A673 (cell line): Measurements from ENCODE around the gene LEMD1. TPM values are rescaled to one million over a fixed set of nuclear protein-coding genes. Genes with fewer than 3 reads are reported as not detected.

Source experiments
- BruUV-seq: library from RNA; stranded (reverse); fragments of 400-500 nt; replicated peaks from 2 replicates; lab custom pipeline; 2021; lab: Mats Ljungman, UMichigan
- CTCF ChIA-PET: fragments of 300-600 bp; sonication (Branson Sonifier 250); formaldehyde crosslinking; loops from one replicate; lab custom pipeline; 2022; ENCODE audit warnings: antibody characterized with exemption; lab: Charles Lee
- POLR2A ChIA-PET: fragments of 300-600 bp; sonication (Branson Sonifier 250); formaldehyde crosslinking; loops from one replicate; lab custom pipeline; 2022; ENCODE audit warnings: antibody characterized with exemption; ENCODE audit not compliant: low non-redundant PET; lab: Charles Lee
- DNase-seq: peaks from one replicate; pipeline ENCODE4 v3.0.0-alpha.2; 2015; ENCODE audit warnings: low spot score
- H3K27ac ChIP-seq: fragments of 200-600 bp; sonication (generic); 2 replicates; pipeline ENCODE4 v1.5.1; 2016; ENCODE audit warnings: mixed run types, low read depth, mild to moderate bottlenecking, mixed read lengths, antibody characterized with exemption, low read length; ENCODE audit not compliant: poor library complexity, severe bottlenecking
- H3K27me3 ChIP-seq: fragments of 200-600 bp; sonication (generic); replicated peaks from 2 replicates; pipeline ENCODE4 v1.6.1; 2017; ENCODE audit warnings: mixed run types, low read depth, mild to moderate bottlenecking, mixed read lengths, antibody characterized with exemption, low read length; ENCODE audit not compliant: insufficient read depth, poor library complexity
- H3K36me3 ChIP-seq: fragments of 200-600 bp; sonication (generic); 2 replicates; pipeline ENCODE4 v1.6.1; 2016; ENCODE audit warnings: mixed run types, mild to moderate bottlenecking, mixed read lengths, antibody characterized with exemption, low read length; ENCODE audit not compliant: insufficient read depth, poor library complexity, severe bottlenecking
- H3K4me1 ChIP-seq: fragments of 200-600 bp; sonication (generic); 2 replicates; pipeline ENCODE4 v1.6.1; 2017; ENCODE audit warnings: mixed run types, mild to moderate bottlenecking, mixed read lengths, antibody characterized with exemption, low read length; ENCODE audit not compliant: insufficient read depth, poor library complexity, severe bottlenecking
- H3K4me3 ChIP-seq: fragments of 200-600 bp; sonication (generic); 2 replicates; pipeline ENCODE4 v1.5.1; 2016; ENCODE audit warnings: low read depth, mixed run types, mild to moderate bottlenecking, mixed read lengths, low read length; ENCODE audit not compliant: poor library complexity, severe bottlenecking
- H3K9me3 ChIP-seq: fragments of 200-600 bp; sonication (generic); 2 replicates; pipeline ENCODE4 v1.6.1; 2016; ENCODE audit warnings: mixed run types, low read depth, mild to moderate bottlenecking, mixed read lengths, antibody characterized with exemption, low read length; ENCODE audit not compliant: poor library complexity, severe bottlenecking
- EZH2 ChIP-seq: fragments of 200-600 bp; sonication (generic); IDR thresholded peaks from 2 replicates; pipeline ENCODE4 v1.6.1; 2017; ENCODE audit warnings: borderline replicate concordance, low read depth, mild to moderate bottlenecking, mixed read lengths, antibody characterized with exemption, low read length; ENCODE audit not compliant: poor library complexity, severe bottlenecking
- intact Hi-C: fragments of 100-400 bp; cut with micrococcal nuclease; formaldehyde crosslinking; loops from one replicate; pipeline ENCODE4 v1.10.0; 2022; ENCODE audit not compliant: unreplicated experiment
- total RNA-seq: library from RNA; stranded (reverse); gene quantifications from 2 replicates; pipeline ENCODE4 v1.2.3, GENCODE V29; 2021
- TF ChIP-seq, protein P1 (sequence below): fragments of 300-800, 200-600 bp; sonication (generic); conservative IDR thresholded peaks from 2 replicates; pipeline ENCODE4 v1.5.1; 2017; ENCODE audit warnings: low read depth, mild to moderate bottlenecking, antibody characterized with exemption, low read length, moderate library complexity, mixed read lengths

The LEMD1 gene
- total RNA-seq, 1 experiment from 2014 or later, result 1.5 TPM

DNA sequence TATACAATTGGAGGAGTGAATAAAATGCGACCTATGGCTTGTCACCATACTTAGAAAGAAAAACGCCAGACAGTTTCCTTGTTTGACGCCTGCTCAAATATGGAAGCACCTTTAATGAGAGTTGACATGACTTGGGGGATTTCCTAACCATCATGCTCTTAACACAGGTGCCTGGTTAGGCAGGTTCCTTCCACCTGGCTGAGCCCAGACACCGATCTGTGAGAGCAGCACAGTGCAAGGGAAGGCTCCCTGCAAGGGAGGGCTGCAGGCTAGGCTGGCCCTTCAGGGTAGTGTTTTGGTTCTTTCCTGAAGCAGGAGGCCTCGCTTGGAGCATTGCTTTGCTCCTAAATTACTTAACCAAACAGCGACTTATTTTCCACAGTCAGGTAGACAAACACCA lies 40.6 kb downstream of the LEMD1 start:
- POLR2A ChIA-PET, result no interaction called here
- Histone ChIP-seq H3K4me1 (peaks cover 3% of the 10 kb centered on the region), H3K36me3 (no peaks in the 10 kb centered on the region), H3K27me3 (no peaks in the 10 kb centered on the region), H3K27ac (no peak overlapping the region), H3K4me3 (no peak overlapping the region), H3K9me3 (no peaks in the 10 kb centered on the region)
- CTCF ChIA-PET, result no interaction called here
- no peak for TF ChIP-seq EZH2
- TF ChIP-seq, protein P1, sequence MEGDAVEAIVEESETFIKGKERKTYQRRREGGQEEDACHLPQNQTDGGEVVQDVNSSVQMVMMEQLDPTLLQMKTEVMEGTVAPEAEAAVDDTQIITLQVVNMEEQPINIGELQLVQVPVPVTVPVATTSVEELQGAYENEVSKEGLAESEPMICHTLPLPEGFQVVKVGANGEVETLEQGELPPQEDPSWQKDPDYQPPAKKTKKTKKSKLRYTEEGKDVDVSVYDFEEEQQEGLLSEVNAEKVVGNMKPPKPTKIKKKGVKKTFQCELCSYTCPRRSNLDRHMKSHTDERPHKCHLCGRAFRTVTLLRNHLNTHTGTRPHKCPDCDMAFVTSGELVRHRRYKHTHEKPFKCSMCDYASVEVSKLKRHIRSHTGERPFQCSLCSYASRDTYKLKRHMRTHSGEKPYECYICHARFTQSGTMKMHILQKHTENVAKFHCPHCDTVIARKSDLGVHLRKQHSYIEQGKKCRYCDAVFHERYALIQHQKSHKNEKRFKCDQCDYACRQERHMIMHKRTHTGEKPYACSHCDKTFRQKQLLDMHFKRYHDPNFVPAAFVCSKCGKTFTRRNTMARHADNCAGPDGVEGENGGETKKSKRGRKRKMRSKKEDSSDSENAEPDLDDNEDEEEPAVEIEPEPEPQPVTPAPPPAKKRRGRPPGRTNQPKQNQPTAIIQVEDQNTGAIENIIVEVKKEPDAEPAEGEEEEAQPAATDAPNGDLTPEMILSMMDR, result no peak
- BruUV-seq, result no TSS peak
- intact Hi-C loops, result no loop called here
- DNase-seq, result no peak

GRCh38 chr1:205380882-205381281 lies 41.0 kb downstream of the LEMD1 start:
- no TSS peak for BruUV-seq
- H3K4me3 ChIP-seq, result no peak overlapping the region
- POLR2A ChIA-PET, result no interaction called here
- H3K36me3 ChIP-seq, result no peaks in the 10 kb centered on the region
- no peaks in the 10 kb centered on the region for H3K27me3 ChIP-seq
- H3K27ac ChIP-seq, result no peak overlapping the region
- CTCF ChIA-PET, result no interaction called here
- peaks cover 7% of the 10 kb centered on the region for H3K4me1 ChIP-seq
- intact Hi-C loops, result no loop called here
- H3K9me3 ChIP-seq, result no peaks in the 10 kb centered on the region
- no peak for DNase-seq
- TF ChIP-seq EZH2, result no peak
- TF ChIP-seq, protein P1, result no peak

DNA sequence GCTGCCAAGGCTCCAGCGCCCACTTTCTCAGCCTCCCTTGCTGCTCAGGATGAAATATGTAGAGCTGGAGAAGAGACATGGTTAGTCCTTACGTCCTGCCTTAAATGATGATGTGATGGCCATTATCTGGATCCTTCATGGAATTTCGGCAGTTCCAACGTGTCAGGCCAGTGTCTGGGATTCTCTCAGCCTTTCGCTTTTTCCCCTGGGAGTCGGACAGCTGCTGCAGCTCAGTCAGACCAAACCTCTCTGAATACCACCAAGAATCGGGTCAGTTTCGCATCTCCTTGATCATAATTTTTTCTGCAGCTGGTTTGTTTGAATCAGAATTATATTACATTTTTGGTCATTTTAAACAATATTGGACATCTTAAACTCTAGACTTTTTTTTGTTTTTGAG lies 42.8 kb downstream of the LEMD1 start:
- ChIA-PET POLR2A (no interaction called here), CTCF (no interaction called here)
- H3K27me3 ChIP-seq, result no peaks in the 10 kb centered on the region
- no TSS peak for BruUV-seq
- H3K27ac ChIP-seq, result no peak overlapping the region
- H3K36me3 ChIP-seq, result no peaks in the 10 kb centered on the region
- H3K4me1 ChIP-seq, result peaks cover 9% of the 10 kb centered on the region
- no peak for DNase-seq
- H3K4me3 ChIP-seq, result no peak overlapping the region
- no peaks in the 10 kb centered on the region for H3K9me3 ChIP-seq
- intact Hi-C loops, result no loop called here
- TF ChIP-seq, protein P1, result no peak
- TF ChIP-seq EZH2, result no peak
